HG02938 (cell line): Measurements from ENCODE around the gene RTL1.

Experiments
- ATAC-seq: cut with Tn5 transposase; IDR thresholded peaks from one replicate; pipeline ENCODE4 v1.9.1; 2021; ENCODE audit warnings: mild to moderate bottlenecking, moderate library complexity; ENCODE audit not compliant: unreplicated experiment

RTL1 gene

DNA sequence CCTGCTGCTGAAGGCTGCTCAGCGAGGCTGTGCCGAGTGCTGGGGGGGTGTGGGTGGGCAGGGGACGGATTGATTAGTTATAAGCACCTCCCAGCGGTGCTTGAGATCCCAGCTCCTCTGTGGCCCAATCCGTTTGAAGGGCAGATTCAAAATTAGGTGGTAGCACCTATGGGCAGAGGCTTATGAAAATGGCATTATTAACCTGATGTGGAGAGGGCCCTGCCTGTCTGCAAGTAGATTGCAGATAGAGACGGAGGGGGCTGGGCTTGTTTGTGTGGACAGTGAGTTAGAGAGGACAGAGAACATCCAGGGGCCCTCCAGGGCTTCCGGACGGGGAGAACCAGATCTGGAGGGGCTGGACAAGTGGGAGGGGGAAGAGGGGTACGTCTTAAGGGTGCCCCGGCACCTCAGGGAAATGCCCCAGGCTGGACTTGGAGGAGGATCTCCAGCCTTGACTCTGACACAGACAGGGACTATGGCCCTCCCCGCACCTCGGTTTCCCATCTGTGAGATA, at the start of gene RTL1:
TSS of gene RTL1 (minus strand) at position 51 of the 514 bp plus-strand sequence. CDS start 18,934 bp downstream, outside the sequence.
- ATAC-seq, result no peak

- no peak for ATAC-seq
Observed at GRCh38 chr14:100950024-100950423, 46.5 kb upstream of the RTL1 start.

GRCh38 chr14:100944052-100944451, 40.5 kb upstream of the RTL1 start:
- no peak for ATAC-seq

GRCh38 chr14:100930270-100930669, 26.7 kb upstream of the RTL1 start:
- ATAC-seq, result no peak

GRCh38 chr14:100915560-100915959, 12.0 kb upstream of the RTL1 start:
- ATAC-seq, result no peak

GRCh38 chr14:100914597-100915021, 11.1 kb upstream of the RTL1 start:
- ATAC-seq, result no peak

DNA sequence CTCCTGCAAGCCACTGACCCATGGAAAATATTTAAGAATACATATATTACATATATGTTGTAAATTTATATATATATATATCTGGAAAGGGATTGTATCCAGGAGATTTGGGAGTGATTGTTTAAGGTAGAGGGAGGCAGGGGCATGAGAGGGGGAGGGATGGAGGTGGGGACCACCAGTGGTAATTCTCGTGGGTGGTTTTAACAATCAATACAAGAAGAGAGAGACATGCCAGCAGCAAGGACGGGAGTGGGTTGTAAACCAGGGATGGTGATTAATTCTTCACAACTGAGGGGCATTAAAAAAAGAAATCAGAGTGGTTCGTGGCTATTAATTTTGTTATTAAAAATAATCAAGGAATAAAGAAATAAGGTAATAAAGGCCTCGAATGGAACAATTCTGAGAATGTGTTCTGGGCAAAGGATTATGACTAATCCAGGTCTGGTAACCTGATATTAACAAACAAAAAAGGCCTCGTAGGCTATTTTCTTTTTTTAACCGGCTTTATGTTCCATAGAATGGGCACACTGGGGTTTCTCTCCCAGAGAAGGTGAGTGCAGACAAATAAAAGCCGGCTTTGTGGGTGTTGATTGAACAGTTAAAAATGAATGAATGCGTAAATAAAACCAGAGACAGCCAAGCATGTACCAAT, 8.3 kb upstream of the RTL1 start:
- ATAC-seq, result no peak

GRCh38 chr14:100910888-100911664, 7.6 kb upstream of the RTL1 start:
- ATAC-seq, result no peak

DNA sequence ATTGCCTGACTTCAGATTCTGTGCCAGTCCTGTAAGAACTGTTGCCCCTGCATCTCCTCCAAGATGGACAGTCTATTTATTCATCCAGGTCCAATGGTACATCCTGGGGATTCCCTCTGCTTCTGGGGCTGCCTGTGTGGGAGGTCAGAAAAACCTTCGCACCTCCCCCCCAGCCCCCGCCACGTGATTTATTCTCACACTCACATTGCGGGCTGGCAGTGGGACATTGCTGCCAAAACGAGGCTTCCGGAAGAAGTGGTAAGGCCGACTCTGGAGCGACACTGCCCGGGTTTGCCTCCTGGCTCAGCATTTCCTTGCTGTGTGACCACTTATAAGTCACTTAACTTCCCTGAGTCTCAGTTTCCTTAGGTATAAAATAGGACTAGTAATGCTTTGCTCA, 5.9 kb upstream of the RTL1 start:
- ATAC-seq, result no peak

- ATAC-seq, result no peak
Observed at GRCh38 chr14:100907240-100907639, 3.7 kb upstream of the RTL1 start.

DNA sequence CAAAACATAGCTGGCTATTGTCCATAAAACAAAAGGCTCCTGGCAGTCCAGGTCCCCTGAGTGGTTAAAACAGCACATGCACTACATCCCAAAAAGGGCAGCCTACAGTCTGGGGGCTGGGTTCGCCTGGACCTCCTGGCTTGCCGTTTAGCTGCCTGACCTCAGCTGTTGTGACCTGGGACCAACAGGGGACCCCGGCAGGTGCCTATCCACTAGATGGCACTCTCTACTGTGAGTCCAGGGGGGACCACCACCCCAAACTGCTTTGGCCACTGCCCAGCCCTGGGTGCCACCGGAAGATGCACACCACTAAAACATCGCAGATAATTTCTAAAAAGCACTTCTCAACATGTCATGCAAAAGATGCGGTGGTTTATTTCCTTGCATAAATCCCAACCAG, 2.9 kb upstream of the RTL1 start:
- ATAC-seq, result no peak

DNA sequence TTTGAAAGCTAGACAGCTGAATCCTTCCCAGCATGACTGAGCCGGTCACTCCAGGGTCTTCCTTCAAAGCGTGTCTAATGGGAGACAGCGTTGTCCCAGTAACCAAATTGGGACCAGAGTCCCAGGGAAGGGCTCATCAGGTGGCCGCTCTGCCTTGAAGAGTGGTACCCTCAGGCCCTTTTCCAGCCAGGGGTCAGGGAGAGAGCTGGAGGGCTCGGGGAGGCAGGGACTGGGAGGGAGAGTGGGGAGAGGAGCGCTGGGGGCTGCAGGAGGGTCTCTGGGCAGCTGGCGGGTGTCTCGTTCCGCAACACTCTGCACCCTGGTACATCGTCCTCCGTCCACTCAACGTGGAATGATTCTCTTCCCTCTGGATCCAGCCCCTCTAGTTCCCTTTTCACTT, 1.6 kb upstream of the RTL1 start:
- no peak for ATAC-seq

- ATAC-seq, result no peak
Observed at GRCh38 chr14:100904307-100905087, 975 bp upstream of the RTL1 start.

- ATAC-seq, result no peak
Observed at GRCh38 chr14:100903134-100903468, 421 bp downstream of the RTL1 start.

GRCh38 chr14:100902295-100903133, 1.0 kb downstream of the RTL1 start:
- ATAC-seq, result no peak

- no peak for ATAC-seq
Observed at GRCh38 chr14:100901391-100902183, 1.9 kb downstream of the RTL1 start.

DNA sequence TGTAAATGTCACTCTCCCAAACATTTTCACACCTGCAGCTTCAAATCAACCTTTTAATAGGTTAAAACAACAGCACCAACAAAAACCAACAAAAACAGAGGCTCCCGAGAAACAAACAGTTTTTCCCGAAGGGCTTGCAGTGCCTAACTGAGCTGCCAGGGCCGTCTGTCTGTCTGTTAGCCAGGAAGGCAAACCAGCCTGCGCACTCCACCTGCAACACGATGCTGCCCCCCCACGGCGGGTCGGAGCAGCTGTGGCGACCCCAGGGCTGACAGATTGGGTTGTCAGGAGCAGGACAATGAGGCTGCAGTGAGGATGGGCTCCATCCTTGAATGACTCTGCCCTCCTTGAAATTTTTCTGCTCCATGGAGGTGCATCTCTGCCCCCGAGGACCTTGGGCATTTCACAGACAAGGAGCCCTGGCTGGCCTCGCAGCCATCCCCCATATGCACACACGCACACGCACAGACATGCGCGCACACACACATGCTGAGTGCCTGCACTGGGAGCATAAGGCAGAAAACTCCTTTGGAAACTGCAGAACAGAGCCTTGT, 2.6 kb downstream of the RTL1 start:
- ATAC-seq, result no peak

DNA sequence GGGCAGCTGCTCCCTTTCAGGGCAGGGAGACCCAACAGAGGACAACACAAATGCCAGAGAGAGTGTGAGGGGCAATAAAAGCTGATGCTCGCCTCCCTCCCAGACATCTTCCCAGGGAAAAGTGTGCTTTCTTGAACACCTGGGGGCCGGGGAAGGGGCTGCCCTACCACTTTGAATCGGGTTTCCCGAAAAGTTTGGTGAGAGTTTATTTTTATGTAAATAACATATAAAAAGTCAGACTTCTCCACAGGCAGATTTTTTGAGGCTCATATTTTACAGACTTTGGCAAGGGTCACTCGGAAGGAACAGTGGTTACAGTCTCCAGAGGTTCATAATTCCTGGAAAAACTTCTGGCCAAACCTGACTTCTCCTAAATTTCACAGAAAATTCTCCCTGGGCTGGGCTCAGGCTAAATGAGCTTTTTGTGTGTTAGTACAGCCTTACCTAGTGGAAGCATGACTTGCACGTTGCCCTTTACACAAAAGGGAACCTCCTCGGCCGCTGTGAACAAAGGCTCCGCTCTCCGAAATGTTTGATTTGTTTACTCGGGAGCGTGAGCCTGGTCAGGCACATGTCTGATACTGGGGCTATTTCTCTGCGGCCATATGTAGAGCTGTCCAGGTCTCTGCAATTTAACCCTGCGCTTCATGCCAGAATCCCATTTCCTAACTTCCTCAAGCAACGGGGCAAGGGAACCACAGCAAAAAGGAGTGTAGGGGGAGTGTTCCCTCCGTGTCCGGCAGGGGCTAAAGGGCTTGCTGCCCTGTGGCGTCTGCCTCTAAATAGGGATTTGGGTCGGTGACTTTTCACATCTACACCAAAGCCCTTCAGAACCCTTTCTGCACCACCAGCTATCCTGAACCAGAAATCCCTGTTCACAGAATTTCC, 3.4 kb downstream of the RTL1 start:
- no peak for ATAC-seq
